ENCODE measurements around the gene IL17F.

DNA sequence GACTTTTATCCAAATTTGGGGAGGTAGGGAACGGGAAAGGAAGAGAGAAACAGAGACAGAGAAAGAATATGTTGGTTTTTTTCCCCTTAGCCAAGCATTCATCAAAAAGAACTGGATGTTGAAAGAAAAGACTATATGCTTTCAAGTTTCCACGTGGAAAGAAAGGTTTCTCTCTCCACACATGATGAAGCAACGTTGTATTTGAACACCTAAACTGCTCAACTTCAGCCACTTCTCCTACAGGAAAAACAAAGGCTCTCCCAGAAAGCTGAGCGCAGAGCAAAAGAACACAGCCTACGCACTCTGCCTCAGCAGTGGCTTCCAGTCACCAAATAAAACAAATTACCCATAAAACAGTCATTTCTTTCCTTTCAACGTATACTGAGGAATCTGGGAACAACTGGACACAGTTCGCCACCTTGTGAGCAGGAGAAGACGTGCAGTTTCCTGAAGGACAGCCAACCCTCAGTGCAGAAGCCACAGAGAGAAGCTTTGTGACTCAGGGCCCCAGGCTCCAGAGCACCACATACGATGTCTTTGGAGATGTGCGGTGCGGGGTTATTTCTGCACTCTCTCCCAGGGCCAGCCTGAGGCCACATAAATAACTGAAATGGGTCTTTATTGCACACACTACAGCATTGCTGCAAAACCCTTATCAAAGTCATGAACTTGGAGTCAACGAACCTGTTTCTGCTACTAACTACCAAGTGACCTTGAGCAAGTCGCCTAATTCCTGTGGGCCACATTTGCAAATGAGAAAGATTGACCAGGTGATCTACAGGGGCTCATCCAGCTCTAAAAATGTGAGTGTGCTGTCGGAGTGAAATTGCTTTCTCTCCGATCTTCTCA, 10.1 kb downstream of the IL17F start:
- TF ChIP-seq TAF1 (IDR thresholded peaks at IDR 0.05; ENCODE audit: low read depth) (no peak), YY1 (IDR thresholded peaks at IDR 0.05; ENCODE audit: low read depth) (no peak)
- TF ChIP-seq, protein P1, sequence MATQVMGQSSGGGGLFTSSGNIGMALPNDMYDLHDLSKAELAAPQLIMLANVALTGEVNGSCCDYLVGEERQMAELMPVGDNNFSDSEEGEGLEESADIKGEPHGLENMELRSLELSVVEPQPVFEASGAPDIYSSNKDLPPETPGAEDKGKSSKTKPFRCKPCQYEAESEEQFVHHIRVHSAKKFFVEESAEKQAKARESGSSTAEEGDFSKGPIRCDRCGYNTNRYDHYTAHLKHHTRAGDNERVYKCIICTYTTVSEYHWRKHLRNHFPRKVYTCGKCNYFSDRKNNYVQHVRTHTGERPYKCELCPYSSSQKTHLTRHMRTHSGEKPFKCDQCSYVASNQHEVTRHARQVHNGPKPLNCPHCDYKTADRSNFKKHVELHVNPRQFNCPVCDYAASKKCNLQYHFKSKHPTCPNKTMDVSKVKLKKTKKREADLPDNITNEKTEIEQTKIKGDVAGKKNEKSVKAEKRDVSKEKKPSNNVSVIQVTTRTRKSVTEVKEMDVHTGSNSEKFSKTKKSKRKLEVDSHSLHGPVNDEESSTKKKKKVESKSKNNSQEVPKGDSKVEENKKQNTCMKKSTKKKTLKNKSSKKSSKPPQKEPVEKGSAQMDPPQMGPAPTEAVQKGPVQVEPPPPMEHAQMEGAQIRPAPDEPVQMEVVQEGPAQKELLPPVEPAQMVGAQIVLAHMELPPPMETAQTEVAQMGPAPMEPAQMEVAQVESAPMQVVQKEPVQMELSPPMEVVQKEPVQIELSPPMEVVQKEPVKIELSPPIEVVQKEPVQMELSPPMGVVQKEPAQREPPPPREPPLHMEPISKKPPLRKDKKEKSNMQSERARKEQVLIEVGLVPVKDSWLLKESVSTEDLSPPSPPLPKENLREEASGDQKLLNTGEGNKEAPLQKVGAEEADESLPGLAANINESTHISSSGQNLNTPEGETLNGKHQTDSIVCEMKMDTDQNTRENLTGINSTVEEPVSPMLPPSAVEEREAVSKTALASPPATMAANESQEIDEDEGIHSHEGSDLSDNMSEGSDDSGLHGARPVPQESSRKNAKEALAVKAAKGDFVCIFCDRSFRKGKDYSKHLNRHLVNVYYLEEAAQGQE (IDR thresholded peaks at IDR 0.05; ENCODE audit: low read depth), result no peak
